ENCODE data around the gene MYL9. TPM values are rescaled to one million over a fixed set of nuclear protein-coding genes. Genes with fewer than 3 reads are reported as not detected.

The MYL9 gene
- polyA plus RNA-seq, 1 of the 3 experiments (the other 2 are of a cell fraction), result not detected

- peaks cover 14% of the 10 kb centered on the region for H3K79me2 ChIP-seq (ENCODE audit: insufficient read depth)
- no peak for TF ChIP-seq CTCF (IDR thresholded peaks at IDR 0.05)
- no peak for TF ChIP-seq NRF1 (IDR thresholded peaks at IDR 0.05; ENCODE audit: low read depth, low read length)
- TF ChIP-seq REST (IDR thresholded peaks at IDR 0.05; ENCODE audit: low read depth, low read length), result no peak
- CTCF ChIA-PET, result no interaction called here
These were observed 41.5 kb downstream of the MYL9 start for GRCh38 chr20:36582821-36583220.

GRCh38 chr20:36584018-36584481 lies 42.7 kb downstream of the MYL9 start:
- POLR2A ChIA-PET, result no interaction called here
- H3K4me1 ChIP-seq (ENCODE audit: control insufficient read depth in 1 of 2, insufficient read depth in 2 of 2, low read depth in 1 of 2, low read length in 1 of 2), result no peaks in the 10 kb centered on the region
- CTCF ChIA-PET, result interaction anchor here (1.0 kb wide), 1 partner anchor 21 kb away, joined by 4 read pairs; the partner anchor contains the start of gene RAB5IF

More at GRCh38 chr20:36582821-36583220, 41.5 kb downstream of the MYL9 start:
- POLR2A ChIA-PET, result no interaction called here
- Histone ChIP-seq H3K4me3 (ENCODE audit: low read depth in 2 of 2, low read length in 1 of 2) (no peak overlapping the region), H4K20me1 (ENCODE audit: insufficient read depth) (no peaks in the 10 kb centered on the region), H3K27ac (ENCODE audit: low read depth in 2 of 2, low read length in 1 of 2) (no peak overlapping the region), H3K4me1 (ENCODE audit: control insufficient read depth in 1 of 2, insufficient read depth in 2 of 2, low read depth in 1 of 2, low read length in 1 of 2) (no peaks in the 10 kb centered on the region), H3K9me2 (no peaks in the 10 kb centered on the region), H2AFZ (ENCODE audit: low read depth) (no peak overlapping the region), H3K9me3 (no peaks in the 10 kb centered on the region), H3K27me3 (ENCODE audit: insufficient read depth) (no peaks in the 10 kb centered on the region), H3K36me3 (replicated peaks in 1 of 2; ENCODE audit: control insufficient read depth in 1 of 2, insufficient read depth in 2 of 2, low read length in 1 of 2) (peaks cover 10 to 20% of the 10 kb centered on the region in 2 experiments), H3K9ac (no peak overlapping the region), H3K4me2 (no peak overlapping the region), H3F3A (replicated peaks; ENCODE audit: insufficient read depth) (no peaks in the 10 kb centered on the region)
- DNase-seq, result no peak
- 91% methylated on average over 4 of the region's 4 CpGs for WGBS (ENCODE audit: low lambda C conversion rate)

More at GRCh38 chr20:36584018-36584481, 42.7 kb downstream of the MYL9 start:
- Histone ChIP-seq H3K4me2 (no peak overlapping the region), H3F3A (replicated peaks; ENCODE audit: insufficient read depth) (no peaks in the 10 kb centered on the region), H3K79me2 (ENCODE audit: insufficient read depth) (peaks cover 1% of the 10 kb centered on the region; the same call in 1 of the 2 replicates), H3K36me3 (replicated peaks in 1 of 2; ENCODE audit: control insufficient read depth in 1 of 2, insufficient read depth in 2 of 2, low read length in 1 of 2) (peaks cover 10 to 17% of the 10 kb centered on the region in 2 experiments), H3K27ac (ENCODE audit: low read depth in 2 of 2, low read length in 1 of 2) (no peak overlapping the region), H3K4me3 (ENCODE audit: low read depth in 2 of 2, low read length in 1 of 2) (no peak overlapping the region), H2AFZ (ENCODE audit: low read depth) (no peak overlapping the region), H3K9me3 (no peaks in the 10 kb centered on the region), H3K9ac (no peak overlapping the region), H3K27me3 (ENCODE audit: insufficient read depth) (no peaks in the 10 kb centered on the region), H4K20me1 (ENCODE audit: insufficient read depth) (no peaks in the 10 kb centered on the region), H3K9me2 (no peaks in the 10 kb centered on the region)
- WGBS (ENCODE audit: low lambda C conversion rate), result 88% methylated on average over 2 of the region's 2 CpGs
- no peak for DNase-seq
- TF ChIP-seq TCF12 (IDR thresholded peaks at IDR 0.05) (no peak), CTCF (IDR thresholded peaks at IDR 0.05) (no peak), NFIC (IDR thresholded peaks at IDR 0.05; ENCODE audit: borderline replicate concordance) (no peak), RCOR1 (IDR thresholded peaks at IDR 0.05; ENCODE audit: low read length) (no peak), USF2 (IDR thresholded peaks at IDR 0.05; ENCODE audit: borderline replicate concordance, low read depth, low read length) (no peak), EP300 (IDR thresholded peaks at IDR 0.05; ENCODE audit: borderline replicate concordance in 1 of 2, low read depth in 1 of 2, low read length in 1 of 2) (no peak), EZH2phosphoT487 (IDR thresholded peaks at IDR 0.05; ENCODE audit: borderline replicate concordance, low read depth) (no peak), SMC3 (IDR thresholded peaks at IDR 0.05; ENCODE audit: low read depth, low read length) (no peak), GABPA (IDR thresholded peaks at IDR 0.05; ENCODE audit: low read depth) (no peak)

All from SK-N-SH (cell line).